HG03196 (cell line): Measurements from ENCODE around the gene RPS6KB1.
"Not testable (repeated sequence)": the region's sequence is repeated elsewhere in the genome, so short reads cannot be mapped to it uniquely, and the experiment has no call there.

Experiments
- ATAC-seq: cut with Tn5 transposase; IDR thresholded peaks from one replicate; pipeline ENCODE4 v1.9.1; 2021; ENCODE audit not compliant: unreplicated experiment

RPS6KB1 gene

DNA sequence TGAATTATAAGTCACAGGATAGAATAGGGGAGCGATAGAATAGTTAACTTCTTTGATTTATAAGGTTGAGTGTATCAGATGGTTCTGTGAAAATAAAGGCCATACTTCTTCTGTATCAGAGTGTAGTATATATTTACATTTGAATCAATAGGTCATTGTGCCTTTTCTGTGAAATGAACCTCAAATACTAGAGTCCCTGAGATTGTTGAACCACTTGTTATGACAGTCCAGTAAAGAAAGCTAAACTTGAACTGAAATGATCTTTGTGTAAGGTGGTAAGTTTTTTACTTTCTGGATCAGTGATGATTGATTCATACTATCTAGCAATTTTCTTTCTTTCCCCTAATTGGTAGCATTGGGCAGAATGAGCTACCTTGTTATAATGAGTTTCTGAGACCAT lies 40.4 kb downstream of the RPS6KB1 start:
- not testable (repeated sequence) for ATAC-seq

DNA sequence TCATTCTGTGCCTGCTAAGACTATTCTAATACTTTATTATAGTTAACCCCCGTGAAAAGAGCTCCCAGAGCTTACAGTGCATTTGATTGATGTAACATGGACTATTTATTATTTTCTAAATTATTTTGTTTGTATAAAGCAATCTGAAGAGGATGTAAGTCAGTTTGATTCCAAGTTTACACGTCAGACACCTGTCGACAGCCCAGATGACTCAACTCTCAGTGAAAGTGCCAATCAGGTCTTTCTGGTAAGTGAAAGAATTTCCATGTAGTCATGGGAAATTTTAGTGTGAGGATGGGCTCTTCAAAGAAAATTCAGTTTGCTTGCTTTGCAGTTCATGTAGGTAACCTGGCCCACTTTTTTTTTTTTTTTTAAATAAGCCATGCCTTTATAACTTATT lies 47.8 kb downstream of the RPS6KB1 start:
- not testable (repeated sequence) for ATAC-seq

DNA sequence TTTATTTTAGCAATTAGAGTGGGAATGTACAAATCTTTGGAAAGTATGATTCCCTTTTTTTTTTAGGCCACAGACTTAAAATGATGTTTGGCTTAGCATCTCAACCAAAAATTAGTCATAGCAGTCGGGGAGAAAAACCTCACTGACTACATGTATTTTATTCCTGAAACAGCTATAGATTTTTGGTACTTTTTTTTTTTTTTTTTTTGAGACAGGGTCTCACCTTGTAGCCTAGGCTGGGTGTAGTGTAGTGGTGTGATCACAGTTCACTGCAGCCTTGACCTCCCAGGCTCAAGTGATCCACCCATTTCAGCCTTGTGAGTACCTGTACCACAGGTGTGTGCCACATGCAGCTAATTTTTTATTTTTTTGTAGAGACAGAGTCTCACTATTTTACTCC lies 48.2 kb downstream of the RPS6KB1 start:
- no peak for ATAC-seq

DNA sequence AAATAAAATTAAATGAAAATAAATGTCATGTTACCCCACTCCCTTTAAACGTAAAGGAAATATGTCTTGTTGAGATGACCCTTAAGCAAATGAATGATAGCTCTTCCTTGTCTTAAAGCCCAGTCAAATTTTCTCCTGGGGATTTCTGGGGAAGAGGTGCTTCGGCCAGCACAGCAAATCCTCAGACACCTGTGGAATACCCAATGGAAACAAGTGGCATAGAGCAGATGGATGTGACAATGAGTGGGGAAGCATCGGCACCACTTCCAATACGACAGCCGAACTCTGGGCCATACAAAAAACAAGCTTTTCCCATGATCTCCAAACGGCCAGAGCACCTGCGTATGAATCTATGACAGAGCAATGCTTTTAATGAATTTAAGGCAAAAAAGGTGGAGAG lies 53.5 kb downstream of the RPS6KB1 start:
- ATAC-seq = not testable (repeated sequence)

DNA sequence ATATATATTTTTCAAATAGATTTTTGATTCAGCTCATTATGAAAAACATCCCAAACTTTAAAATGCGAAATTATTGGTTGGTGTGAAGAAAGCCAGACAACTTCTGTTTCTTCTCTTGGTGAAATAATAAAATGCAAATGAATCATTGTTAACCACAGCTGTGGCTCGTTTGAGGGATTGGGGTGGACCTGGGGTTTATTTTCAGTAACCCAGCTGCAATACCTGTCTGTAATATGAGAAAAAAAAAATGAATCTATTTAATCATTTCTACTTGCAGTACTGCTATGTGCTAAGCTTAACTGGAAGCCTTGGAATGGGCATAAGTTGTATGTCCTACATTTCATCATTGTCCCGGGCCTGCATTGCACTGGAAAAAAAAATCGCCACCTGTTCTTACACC lies 54.4 kb downstream of the RPS6KB1 start:
- ATAC-seq = not testable (repeated sequence)

DNA sequence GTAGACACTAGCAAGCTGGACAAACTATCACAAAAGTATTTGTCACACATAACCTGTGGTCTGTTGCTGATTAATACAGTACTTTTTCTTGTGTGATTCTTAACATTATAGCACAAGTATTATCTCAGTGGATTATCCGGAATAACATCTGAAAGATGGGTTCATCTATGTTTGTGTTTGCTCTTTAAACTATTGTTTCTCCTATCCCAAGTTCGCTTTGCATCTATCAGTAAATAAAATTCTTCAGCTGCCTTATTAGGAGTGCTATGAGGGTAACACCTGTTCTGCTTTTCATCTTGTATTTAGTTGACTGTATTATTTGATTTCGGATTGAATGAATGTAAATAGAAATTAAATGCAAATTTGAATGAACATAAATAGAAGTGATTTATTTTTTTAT lies 57.1 kb downstream of the RPS6KB1 start:
- no peak for ATAC-seq

DNA sequence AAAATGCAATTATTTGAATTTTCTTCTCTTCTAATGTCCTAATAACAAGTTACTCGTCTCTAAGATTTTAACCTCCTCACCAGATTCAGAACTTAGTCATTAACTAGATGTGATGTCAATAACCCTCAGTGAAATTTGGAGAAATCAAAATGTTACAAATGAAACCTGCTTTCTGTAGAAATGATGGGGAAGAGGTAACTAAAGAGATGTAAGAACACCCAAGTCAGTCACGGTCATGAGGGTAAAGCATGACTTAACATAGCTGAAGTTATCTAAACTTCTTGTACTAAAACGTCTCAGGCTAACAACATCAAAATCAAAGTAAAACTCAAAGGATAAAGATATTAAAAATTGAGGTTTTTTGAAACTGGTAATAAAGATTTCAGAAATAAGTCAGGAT lies 61.9 kb downstream of the RPS6KB1 start:
- no peak for ATAC-seq

DNA sequence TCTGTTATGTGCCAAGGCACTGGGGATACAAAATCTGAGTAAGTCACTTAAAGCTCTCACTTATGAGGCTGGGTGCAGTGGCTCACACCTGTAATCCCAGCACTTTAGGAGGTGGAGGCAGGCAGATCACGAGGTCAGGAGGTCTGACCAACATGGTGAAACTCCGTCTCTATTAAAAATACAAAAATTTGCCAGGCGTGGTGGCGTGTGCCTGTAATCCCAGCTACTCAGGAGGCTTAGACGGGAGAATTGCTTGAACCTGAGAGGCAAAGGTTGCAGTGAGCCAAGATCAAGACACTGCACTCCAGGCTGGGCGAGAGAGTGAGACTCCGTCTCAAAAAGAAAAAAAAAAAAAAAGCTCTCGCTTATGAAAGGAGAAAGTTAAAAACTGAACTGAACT lies 66.7 kb downstream of the RPS6KB1 start:
- ATAC-seq = not testable (repeated sequence)

DNA sequence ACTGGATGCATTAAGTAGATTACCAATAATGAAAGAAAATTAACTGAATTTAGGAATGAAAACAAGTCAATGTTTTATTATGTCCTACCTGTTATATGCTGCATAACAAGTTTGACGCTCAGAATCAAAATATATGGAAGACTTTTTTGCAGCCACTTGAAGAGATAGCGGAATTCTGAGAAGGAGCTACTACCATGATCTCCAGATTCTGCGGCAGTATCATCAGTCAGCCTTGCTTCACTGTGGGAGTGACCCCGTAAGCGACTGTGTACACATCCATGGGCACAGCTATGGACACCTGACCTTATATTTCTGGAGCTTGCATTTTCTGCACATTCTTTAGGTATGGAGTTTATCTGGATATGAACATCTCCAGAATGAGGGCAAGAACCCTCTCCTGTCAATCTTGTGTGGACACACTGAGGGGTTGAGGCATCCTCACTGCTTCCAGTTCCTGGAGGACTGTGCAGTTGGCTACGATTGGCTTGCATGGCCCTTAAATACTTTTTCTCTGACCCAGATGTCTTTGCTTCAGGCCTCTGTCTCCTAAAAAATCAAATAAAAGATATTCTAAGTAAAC lies 69.9 kb downstream of the RPS6KB1 start:
- no peak for ATAC-seq

DNA sequence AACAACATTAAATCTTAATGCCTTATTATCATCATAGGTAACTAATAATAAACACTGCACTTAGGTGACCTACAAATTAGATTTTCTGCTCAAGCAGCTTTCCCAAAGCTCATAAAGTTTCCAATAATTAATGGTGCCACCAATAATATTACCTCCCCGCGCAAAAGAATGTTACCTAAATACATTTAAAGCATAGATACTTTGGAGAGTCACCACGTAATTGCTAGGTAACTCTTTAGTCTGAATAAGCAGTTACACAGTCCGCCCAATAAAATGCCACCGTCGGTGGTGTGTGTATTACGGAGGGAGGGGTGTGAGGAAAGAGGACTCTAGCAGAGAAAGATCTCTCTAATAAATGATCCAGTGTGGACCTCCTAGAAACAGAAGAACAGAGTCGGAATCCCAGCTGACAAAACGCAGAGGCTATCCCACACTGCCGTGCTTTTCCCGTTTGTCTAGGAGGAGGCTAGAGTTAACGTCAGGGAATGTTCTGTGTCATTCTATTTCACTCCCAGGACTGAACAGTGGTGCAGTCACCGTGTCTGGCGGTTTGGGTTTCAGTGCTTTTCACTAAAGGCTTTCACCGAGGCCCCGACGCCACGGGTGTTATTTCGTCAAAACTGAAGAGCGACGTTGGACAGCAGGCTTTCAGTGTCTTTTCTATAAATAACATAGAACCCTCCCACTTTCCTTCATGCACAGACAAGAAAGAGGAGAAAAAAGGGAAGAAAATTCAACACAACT lies 71.0 kb downstream of the RPS6KB1 start:
- peak; percentile 46 for ATAC-seq

DNA sequence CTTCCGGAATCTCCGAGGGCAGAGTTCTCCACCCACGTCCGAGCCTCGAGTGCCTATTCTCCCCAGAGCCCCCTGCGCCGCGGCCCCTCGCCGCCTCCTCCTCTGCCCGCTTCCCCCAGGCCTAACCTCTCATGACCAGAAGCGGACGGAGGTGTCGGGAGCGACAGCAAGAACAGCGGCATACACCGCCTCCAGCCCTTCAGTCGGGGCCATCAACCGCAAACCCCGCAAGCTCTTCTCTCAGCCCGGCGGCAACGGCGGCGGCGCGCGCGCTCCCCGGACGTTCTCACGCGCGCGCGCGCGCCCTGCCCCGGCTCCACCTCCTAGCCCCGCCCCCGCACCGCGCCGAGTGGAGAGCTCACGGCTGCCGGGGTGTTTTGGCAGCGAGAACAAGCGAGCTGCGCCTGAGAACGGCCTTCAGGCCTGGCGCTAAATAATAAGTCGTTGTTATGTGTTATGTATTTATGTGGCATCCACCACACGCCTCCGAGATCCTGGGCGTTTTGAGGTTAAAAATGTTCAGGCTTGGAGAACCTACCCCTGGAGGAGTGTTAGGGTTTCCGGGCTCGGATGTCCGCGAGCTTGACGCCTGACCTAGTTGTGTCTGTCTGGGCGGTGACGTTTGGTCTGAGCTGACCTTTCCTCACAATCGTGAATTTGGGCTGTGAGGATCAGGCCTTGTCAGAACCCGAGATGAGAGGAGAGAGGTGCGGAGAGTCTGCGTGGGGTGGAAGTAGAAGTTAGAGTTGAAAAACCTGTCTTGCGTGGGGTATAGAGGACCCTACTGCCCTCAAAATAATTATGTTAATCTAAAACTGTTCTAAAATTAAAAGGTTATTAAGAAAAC lies 71.8 kb downstream of the RPS6KB1 start, which contains the start of gene RNFT1:
Gene RNFT1 (minus strand): TSS at position 259 of the 847 bp plus-strand sequence. CDS start 77 bp downstream, at position 182.
- ATAC-seq = peak; percentile 62

DNA sequence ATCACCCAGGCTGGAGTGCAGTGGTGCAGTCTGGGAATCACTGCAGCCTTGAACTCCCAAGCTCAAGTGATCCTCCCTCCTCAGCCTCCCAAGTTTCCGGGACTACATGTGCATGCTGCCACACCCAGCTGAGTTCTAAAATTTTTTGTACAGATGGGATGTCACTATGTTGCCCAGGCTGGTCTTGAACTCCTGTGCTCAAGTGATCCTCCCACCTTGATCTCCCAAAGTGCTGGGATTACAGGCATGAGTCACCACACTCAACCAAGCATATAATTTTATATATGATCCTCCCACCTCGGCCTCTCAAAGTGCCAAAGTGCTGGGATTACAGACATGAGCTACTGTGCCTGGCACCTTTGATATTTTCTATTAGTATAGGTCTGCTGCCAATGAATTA lies 78.8 kb downstream of the RPS6KB1 start:
- not testable (repeated sequence) for ATAC-seq

DNA sequence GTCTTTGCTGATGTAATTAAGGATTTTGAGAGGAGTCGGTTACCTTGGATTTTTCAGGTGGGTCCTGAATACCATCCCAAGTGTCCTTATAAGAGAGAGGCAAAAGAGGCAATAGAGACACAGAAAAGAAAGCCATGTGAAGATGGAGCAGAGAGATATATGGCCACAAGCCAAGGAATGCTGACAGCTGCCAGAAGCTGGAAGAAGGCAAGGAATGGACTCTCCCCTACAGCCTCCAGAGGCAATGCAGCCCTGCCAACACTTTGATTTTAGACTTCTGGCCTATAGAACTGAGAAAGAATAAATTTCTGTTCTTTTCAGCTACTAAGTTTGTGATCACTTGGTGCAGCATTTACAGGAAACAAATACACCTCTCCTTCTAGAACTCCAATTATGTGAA lies 79.9 kb downstream of the RPS6KB1 start:
- ATAC-seq = no peak

DNA sequence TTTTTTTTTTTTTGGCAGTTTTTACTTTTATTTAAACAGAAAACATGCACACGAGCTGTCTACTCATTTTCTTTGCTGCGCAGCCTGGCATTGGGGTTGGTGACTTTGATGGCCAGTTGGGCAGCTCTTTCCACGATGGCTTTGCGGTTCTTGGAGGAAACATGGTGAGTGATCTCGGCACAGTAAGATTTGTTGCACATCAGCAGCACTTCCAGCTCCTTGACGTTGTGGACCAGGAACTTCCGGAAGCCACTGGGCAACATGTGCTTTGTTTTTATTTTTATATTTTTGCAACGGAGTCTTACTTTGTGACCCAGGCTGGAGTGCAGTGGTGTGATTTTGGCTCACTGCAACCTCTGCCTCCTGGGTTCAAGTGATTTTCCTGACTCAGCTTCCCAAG lies 80.6 kb downstream of the RPS6KB1 start:
- ATAC-seq = not testable (repeated sequence)

DNA sequence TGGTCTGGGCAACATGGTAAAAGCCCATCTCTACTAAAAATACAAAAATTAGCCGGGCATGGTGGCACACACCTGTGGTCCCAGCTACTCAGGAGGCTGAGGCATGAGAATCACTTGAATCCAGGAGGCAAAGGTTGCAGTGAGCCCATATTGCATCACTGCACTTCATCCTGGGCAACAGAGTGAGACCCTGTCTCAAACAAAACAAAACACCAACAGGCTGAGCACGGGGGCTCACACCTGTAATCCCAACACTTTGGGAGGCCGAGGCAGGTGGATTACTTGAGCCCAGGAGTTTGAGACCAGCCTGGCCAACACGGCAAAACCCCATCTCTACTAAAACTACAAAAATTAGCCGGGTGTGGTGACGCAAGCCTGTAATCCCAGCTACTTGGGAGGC lies 82.2 kb downstream of the RPS6KB1 start:
- not testable (repeated sequence) for ATAC-seq

DNA sequence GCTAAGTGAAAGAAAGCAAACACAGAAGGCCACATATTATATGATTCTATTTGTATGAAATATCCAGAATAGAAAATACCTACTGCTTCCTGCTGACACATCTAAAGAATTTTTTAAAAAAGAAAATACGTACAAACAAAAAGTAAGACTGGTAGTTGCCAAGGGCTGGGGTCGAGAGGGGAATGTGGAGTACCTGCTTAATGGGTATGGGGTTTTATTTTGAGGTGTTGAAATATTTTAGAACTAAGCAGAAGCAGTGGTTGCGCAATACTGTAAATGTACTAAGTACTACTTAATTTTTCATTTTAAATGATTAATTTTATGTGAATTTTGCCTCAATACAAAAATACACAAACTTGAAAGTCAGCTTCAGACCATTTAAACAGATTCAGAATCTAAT lies 103.7 kb downstream of the RPS6KB1 start:
- not testable (repeated sequence) for ATAC-seq
